Keratinocyte (primary cell): ENCODE measurements around the gene RTN3.

Experiments
- EZH2 ChIP-seq: IDR thresholded peaks from one replicate; pipeline ENCODE4 v1.6.1; 2012; ENCODE audit warnings: inconsistent platforms, mild to moderate bottlenecking, low read length, moderate library complexity
- TF ChIP-seq, protein P1 (sequence below), 3 experiments: IDR thresholded peaks in 1 of 3; conservative IDR thresholded peaks in 1 of 3; optimal IDR thresholded peaks in 1 of 3; 2 replicates in 2 of 3; 3 replicates in 1 of 3; pipeline versions ENCODE3 to v1.5.1; 2011; ENCODE audit warnings: low read length in 3 of 3, mild to moderate bottlenecking in 3 of 3, moderate library complexity in 2 of 3, control low read depth in 1 of 3, inconsistent platforms in 1 of 3; ENCODE audit not compliant: insufficient read depth in 2 of 3; ENCODE audit errors: extremely low read depth in 1 of 3

DNA sequence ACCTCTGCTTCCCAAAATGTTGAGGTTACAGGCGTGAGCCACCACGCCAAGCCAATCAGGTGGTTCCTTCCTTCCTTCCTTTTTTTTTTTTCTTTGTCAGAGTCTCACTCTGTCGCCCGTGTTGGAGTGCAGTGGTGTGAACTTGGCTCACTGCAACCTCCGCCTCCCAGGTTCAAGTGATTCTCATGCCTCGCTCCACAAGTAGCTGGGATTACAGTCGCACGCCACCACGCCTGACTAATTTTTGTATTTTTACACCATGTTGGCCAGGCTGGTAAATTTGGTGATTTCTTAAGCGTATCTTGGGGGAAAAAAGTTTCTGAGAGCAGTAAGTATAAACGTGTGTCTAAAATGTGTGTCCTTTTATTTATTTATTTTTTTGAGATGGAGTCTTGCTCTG lies 113.8 kb downstream of the RTN3 start:
- TF ChIP-seq, protein P1, sequence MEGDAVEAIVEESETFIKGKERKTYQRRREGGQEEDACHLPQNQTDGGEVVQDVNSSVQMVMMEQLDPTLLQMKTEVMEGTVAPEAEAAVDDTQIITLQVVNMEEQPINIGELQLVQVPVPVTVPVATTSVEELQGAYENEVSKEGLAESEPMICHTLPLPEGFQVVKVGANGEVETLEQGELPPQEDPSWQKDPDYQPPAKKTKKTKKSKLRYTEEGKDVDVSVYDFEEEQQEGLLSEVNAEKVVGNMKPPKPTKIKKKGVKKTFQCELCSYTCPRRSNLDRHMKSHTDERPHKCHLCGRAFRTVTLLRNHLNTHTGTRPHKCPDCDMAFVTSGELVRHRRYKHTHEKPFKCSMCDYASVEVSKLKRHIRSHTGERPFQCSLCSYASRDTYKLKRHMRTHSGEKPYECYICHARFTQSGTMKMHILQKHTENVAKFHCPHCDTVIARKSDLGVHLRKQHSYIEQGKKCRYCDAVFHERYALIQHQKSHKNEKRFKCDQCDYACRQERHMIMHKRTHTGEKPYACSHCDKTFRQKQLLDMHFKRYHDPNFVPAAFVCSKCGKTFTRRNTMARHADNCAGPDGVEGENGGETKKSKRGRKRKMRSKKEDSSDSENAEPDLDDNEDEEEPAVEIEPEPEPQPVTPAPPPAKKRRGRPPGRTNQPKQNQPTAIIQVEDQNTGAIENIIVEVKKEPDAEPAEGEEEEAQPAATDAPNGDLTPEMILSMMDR (optimal IDR thresholded peaks at IDR 0.05 in 1 of 3, IDR thresholded peaks at IDR 0.05 in 1 of 3, conservative IDR thresholded peaks at IDR 0.05 in 1 of 3; ENCODE audit: extremely low read depth in 1 of 3, insufficient read depth in 2 of 3, low read length in 3 of 3): no peak
- no peak for TF ChIP-seq EZH2
